Measurements from ENCODE around the gene ZBTB20.

DNA sequence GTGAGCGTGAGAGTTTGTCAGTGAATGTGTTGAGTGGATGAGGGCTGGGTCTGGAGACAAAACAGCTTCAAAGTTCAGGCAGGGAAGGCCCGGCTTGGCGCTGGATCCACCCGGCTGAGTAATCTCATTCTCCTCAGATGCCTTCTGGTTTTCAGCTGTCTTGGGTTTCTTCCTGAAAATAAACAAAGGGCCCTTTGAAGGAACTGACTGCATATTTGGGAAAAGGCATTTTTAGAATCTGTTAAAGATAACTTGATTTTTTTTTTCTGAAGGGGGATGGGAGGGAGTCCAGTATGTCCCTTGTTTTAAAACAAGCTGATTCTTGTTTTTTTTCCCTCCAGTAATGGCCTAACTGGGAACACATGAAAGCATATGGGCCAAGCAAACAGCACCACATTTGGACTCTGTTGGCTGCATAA lies 766.8 kb downstream of the ZBTB20 start:
- no peak for TF ChIP-seq CTCF (IDR thresholded peaks at IDR 0.05; ENCODE audit: borderline replicate concordance, extremely low read depth, low read length, poor library complexity, severe bottlenecking)
- TF ChIP-seq EZH2 (IDR thresholded peaks at IDR 0.05; ENCODE audit: borderline replicate concordance, low read depth, low read length, severe bottlenecking), result no peak

Data from DND-41 (cell line).